RPMI8226 (cell line): ENCODE measurements around the gene ULBP3.

Experiments used
- DNase-seq: peaks from one replicate; pipeline ENCODE4 v3.0.0-alpha.2; 2015

Gene ULBP3

GRCh38 chr6:150068720-150069648 is at the start of gene ULBP3:
Gene ULBP3 (minus strand): TSS chr6:150069121. CDS start chr6:150069066, 55 bp downstream.
- peak; percentile 84 for DNase-seq

- DNase-seq, result no peak
These were observed 49.7 kb upstream of the ULBP3 start for GRCh38 chr6:150118627-150119026.

GRCh38 chr6:150118203-150118602 is 49.3 kb upstream of the ULBP3 start:
- no peak for DNase-seq

GRCh38 chr6:150116200-150116800 is 47.4 kb upstream of the ULBP3 start:
- DNase-seq, result no peak

GRCh38 chr6:150115769-150116168 is 46.8 kb upstream of the ULBP3 start:
- DNase-seq, result no peak

- DNase-seq, result no peak
These were observed 43.3 kb upstream of the ULBP3 start for GRCh38 chr6:150112233-150112632.

- no peak for DNase-seq
These were observed 33.9 kb upstream of the ULBP3 start for GRCh38 chr6:150102750-150103270.

- no peak for DNase-seq
These were observed 31.8 kb upstream of the ULBP3 start for GRCh38 chr6:150100745-150101144.

GRCh38 chr6:150099953-150100352 is 31.0 kb upstream of the ULBP3 start:
- no peak for DNase-seq

- DNase-seq, result no peak
These were observed 30.6 kb upstream of the ULBP3 start for GRCh38 chr6:150099546-150099945.

GRCh38 chr6:150098155-150098554 is 29.2 kb upstream of the ULBP3 start:
- no peak for DNase-seq

GRCh38 chr6:150093397-150093796 is 24.5 kb upstream of the ULBP3 start:
- no peak for DNase-seq

GRCh38 chr6:150091476-150091875 is 22.6 kb upstream of the ULBP3 start:
- DNase-seq, result no peak

- no peak for DNase-seq
These were observed 21.4 kb upstream of the ULBP3 start for GRCh38 chr6:150090328-150090727.

- DNase-seq, result peak; percentile 15
These were observed 19.7 kb upstream of the ULBP3 start for GRCh38 chr6:150088481-150089154.

- no peak for DNase-seq
These were observed 18.4 kb upstream of the ULBP3 start for GRCh38 chr6:150087336-150087735.

- no peak for DNase-seq
These were observed 17.1 kb upstream of the ULBP3 start for GRCh38 chr6:150086026-150086425.

- DNase-seq, result no peak
These were observed 15.5 kb upstream of the ULBP3 start for GRCh38 chr6:150084426-150084825.

GRCh38 chr6:150083839-150084238 is 14.9 kb upstream of the ULBP3 start:
- no peak for DNase-seq

GRCh38 chr6:150081702-150082101 is 12.8 kb upstream of the ULBP3 start:
- no peak for DNase-seq

- no peak for DNase-seq
These were observed 10.7 kb upstream of the ULBP3 start for GRCh38 chr6:150079604-150080003.

- DNase-seq, result no peak
These were observed 9.9 kb upstream of the ULBP3 start for GRCh38 chr6:150078788-150079187.

GRCh38 chr6:150076196-150076893 is 7.4 kb upstream of the ULBP3 start:
- no peak for DNase-seq
